HEK293 (cell line): ENCODE results near the gene KRT74.

Experiments used
- TRIM28 ChIP-seq: IDR thresholded peaks from 2 replicates; pipeline ENCODE4 v1.6.1; 2011; ENCODE audit warnings: low read length, control low read depth, borderline replicate concordance
- ZNF670 ChIP-seq: fragments of 450-650 bp; formaldehyde crosslinking; IDR thresholded peaks from 2 replicates; pipeline ENCODE4 v1.5.1; 2016; ENCODE audit warnings: missing biosample characterization, missing genetic modification characterization, low read depth

DNA sequence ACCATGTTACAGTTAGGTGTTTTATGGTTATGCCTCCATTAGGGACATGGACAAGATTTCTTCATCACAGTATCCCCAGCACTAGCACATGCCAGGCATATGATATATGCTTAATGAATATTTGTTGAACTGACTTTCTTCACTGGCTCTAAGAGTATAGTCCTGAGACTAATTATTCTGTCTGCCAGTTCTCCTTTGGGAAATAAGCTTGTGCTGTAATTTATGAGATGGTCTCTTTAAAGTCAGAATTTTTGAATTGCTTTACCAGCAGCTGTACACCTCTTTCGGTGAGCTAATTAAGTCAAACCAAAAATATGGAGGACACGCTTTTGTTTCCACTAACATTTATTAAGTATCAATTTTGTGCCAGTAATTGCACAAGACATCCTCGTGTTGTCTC lies 32.5 kb upstream of the KRT74 start:
- TF ChIP-seq TRIM28: no peak
- no peak for TF ChIP-seq ZNF670 (tag by site-specific recombination)
